Measurements from ENCODE around the gene USP34. TPM values are rescaled to one million over a fixed set of nuclear protein-coding genes. Genes with fewer than 3 reads are reported as not detected.
A peak's percentile ranks its signal among the peaks of the same experiment; 100 is the strongest.

The USP34 gene
- total and polyA plus RNA-seq, 9 of the 15 experiments (the other 6 are each of a cell fraction or from before 2014, with no cell fraction given): 19.8 to 108 (median 67.8) TPM

DNA sequence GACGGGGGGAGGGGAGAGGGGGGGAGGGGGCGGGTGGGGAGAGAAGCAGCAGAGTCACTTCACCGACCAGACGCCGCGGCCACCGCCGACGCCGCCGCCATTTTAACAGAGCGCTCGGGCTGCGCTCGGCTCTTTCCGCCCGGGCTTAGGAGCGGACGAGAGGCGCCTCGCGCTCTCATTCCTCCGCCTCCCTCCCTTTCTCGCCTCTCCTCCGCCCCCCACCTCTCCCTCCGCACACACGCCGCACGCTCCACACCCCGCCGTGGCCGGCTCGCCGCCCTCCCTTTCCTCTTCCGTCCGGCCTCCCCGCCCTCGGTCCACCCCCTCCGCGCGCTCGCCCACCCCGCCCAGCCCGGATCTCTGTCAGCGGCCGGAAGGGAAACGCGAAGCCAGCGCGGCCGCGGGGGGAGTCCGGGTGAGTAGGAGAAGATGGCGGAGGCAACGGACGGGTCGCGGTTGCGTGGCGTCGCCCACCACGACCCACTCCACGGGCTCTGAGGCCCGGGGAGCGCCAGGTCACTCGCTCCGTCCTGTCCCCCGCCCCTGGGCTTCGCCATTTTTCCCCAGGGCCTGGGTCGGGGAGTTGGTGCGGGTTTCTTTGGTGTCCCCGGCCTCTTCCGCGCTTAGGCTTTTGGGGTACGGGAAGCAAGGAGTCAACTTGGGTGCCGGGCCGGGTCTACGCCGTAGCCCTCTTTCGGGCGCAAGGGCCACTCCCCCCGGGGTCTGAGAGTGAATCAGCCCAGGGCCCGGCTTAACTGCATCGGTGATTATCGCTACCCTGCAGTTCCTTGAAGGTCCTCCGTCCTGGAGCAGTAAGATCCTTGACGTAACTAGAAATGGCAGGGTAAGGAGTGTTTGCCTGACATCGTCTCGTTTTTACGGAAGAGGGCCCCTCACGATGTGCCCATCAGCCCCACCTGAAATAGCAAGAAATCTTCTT, at the start of gene USP34 (continued):
- TF ChIP-seq, protein P1, sequence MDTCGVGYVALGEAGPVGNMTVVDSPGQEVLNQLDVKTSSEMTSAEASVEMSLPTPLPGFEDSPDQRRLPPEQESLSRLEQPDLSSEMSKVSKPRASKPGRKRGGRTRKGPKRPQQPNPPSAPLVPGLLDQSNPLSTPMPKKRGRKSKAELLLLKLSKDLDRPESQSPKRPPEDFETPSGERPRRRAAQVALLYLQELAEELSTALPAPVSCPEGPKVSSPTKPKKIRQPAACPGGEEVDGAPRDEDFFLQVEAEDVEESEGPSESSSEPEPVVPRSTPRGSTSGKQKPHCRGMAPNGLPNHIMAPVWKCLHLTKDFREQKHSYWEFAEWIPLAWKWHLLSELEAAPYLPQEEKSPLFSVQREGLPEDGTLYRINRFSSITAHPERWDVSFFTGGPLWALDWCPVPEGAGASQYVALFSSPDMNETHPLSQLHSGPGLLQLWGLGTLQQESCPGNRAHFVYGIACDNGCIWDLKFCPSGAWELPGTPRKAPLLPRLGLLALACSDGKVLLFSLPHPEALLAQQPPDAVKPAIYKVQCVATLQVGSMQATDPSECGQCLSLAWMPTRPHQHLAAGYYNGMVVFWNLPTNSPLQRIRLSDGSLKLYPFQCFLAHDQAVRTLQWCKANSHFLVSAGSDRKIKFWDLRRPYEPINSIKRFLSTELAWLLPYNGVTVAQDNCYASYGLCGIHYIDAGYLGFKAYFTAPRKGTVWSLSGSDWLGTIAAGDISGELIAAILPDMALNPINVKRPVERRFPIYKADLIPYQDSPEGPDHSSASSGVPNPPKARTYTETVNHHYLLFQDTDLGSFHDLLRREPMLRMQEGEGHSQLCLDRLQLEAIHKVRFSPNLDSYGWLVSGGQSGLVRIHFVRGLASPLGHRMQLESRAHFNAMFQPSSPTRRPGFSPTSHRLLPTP (IDR thresholded peaks at IDR 0.05; ENCODE audit: borderline replicate concordance, extremely low read depth, insufficient read length): no peak
- TF ChIP-seq CHD4 (IDR thresholded peaks at IDR 0.05; ENCODE audit: insufficient read depth, insufficient replicate concordance, low read depth, low read length, poor library complexity, severe bottlenecking) (no peak), NR2F6 (CRISPR knock-in tag; IDR thresholded peaks at IDR 0.05) (peak; percentile 7; the same call in 1 of the 2 replicates), FIP1L1 (IDR thresholded peaks at IDR 0.05; ENCODE audit: low read depth, low read length, poor library complexity, severe bottlenecking) (peak; percentile 55), ESRRA (IDR thresholded peaks at IDR 0.05; ENCODE audit: borderline replicate concordance, low read depth) (peak; percentile 44; the same call in 1 of the 2 replicates), SRSF9 (IDR thresholded peaks at IDR 0.05; ENCODE audit: borderline replicate concordance, low read depth, low read length) (no peak), RBM39 (optimal IDR thresholded peaks at IDR 0.05; ENCODE audit: low read depth, low read length) (no peak)
- TF ChIP-seq, protein P2, sequence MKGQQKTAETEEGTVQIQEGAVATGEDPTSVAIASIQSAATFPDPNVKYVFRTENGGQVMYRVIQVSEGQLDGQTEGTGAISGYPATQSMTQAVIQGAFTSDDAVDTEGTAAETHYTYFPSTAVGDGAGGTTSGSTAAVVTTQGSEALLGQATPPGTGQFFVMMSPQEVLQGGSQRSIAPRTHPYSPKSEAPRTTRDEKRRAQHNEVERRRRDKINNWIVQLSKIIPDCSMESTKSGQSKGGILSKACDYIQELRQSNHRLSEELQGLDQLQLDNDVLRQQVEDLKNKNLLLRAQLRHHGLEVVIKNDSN (CRISPR knock-in tag; IDR thresholded peaks at IDR 0.05): 0 out of 2 replicates have a peak, but pooled peaks have one; percentile 9
- TF ChIP-seq, protein P3, sequence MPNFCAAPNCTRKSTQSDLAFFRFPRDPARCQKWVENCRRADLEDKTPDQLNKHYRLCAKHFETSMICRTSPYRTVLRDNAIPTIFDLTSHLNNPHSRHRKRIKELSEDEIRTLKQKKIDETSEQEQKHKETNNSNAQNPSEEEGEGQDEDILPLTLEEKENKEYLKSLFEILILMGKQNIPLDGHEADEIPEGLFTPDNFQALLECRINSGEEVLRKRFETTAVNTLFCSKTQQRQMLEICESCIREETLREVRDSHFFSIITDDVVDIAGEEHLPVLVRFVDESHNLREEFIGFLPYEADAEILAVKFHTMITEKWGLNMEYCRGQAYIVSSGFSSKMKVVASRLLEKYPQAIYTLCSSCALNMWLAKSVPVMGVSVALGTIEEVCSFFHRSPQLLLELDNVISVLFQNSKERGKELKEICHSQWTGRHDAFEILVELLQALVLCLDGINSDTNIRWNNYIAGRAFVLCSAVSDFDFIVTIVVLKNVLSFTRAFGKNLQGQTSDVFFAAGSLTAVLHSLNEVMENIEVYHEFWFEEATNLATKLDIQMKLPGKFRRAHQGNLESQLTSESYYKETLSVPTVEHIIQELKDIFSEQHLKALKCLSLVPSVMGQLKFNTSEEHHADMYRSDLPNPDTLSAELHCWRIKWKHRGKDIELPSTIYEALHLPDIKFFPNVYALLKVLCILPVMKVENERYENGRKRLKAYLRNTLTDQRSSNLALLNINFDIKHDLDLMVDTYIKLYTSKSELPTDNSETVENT (CRISPR knock-in tag; IDR thresholded peaks at IDR 0.05): no peak; the same call in 1 of the 2 replicates
- TF ChIP-seq, protein P4, sequence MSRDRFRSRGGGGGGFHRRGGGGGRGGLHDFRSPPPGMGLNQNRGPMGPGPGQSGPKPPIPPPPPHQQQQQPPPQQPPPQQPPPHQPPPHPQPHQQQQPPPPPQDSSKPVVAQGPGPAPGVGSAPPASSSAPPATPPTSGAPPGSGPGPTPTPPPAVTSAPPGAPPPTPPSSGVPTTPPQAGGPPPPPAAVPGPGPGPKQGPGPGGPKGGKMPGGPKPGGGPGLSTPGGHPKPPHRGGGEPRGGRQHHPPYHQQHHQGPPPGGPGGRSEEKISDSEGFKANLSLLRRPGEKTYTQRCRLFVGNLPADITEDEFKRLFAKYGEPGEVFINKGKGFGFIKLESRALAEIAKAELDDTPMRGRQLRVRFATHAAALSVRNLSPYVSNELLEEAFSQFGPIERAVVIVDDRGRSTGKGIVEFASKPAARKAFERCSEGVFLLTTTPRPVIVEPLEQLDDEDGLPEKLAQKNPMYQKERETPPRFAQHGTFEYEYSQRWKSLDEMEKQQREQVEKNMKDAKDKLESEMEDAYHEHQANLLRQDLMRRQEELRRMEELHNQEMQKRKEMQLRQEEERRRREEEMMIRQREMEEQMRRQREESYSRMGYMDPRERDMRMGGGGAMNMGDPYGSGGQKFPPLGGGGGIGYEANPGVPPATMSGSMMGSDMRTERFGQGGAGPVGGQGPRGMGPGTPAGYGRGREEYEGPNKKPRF (IDR thresholded peaks at IDR 0.05; ENCODE audit: low read depth, low read length): no peak

All from K562 (cell line).